OCI-LY7 (cell line): ENCODE data around the gene GGA1. TPM values are rescaled to one million over a fixed set of nuclear protein-coding genes. Genes with fewer than 3 reads are reported as not detected.

ENCODE experiments used
- BruUV-seq: library from RNA; stranded (reverse); fragments of 400-500 nt; replicated peaks from 2 replicates; lab custom pipeline; 2021; lab: Mats Ljungman, UMichigan
- CTCF ChIA-PET: fragments of 300-600 bp; sonication (Branson Sonifier 250); formaldehyde crosslinking; loops from one replicate; lab custom pipeline; 2022; ENCODE audit warnings: antibody characterized with exemption; ENCODE audit not compliant: unreplicated experiment; lab: Charles Lee
- POLR2A ChIA-PET: fragments of 300-600 bp; sonication (Branson Sonifier 250); formaldehyde crosslinking; loops from one replicate; lab custom pipeline; 2022; ENCODE audit warnings: antibody characterized with exemption; lab: Charles Lee
- DNase-seq: peaks from one replicate; pipeline ENCODE4 v3.0.0-alpha.2; 2015; ENCODE audit warnings: low spot score
- H2AFZ ChIP-seq: fragments of 200-600 bp; sonication (generic), shearing (Covaris generic); 2 replicates; pipeline ENCODE4 v1.6.1; 2014; ENCODE audit warnings: mild to moderate bottlenecking, antibody characterized with exemption, low read length, moderate library complexity
- H3K27ac ChIP-seq: fragments of 200-600 bp; sonication (generic); 2 replicates; pipeline ENCODE4 v1.5.1; 2014; ENCODE audit warnings: mixed run types, low read depth, mild to moderate bottlenecking, moderate library complexity, low read length, inconsistent platforms; ENCODE audit not compliant: poor library complexity, severe bottlenecking
- H3K36me3 ChIP-seq: fragments of 200-600 bp; sonication (generic); 2 replicates; pipeline ENCODE4 v1.6.1; 2014; ENCODE audit warnings: mild to moderate bottlenecking, antibody characterized with exemption, low read length, moderate library complexity, mixed read lengths; ENCODE audit not compliant: insufficient read depth
- H3K4me1 ChIP-seq: fragments of 200-600 bp; sonication (generic); 2 replicates; pipeline ENCODE4 v1.5.1; 2014; ENCODE audit warnings: mild to moderate bottlenecking, low read length; ENCODE audit not compliant: insufficient read depth, poor library complexity, severe bottlenecking
- H3K4me2 ChIP-seq: fragments of 200-600 bp; sonication (generic); 2 replicates; pipeline ENCODE4 v1.6.1; 2014; ENCODE audit warnings: mild to moderate bottlenecking, low read length
- H3K4me3 ChIP-seq: fragments of 200-600 bp; sonication (generic); 2 replicates; pipeline ENCODE4 v1.5.1; 2014; ENCODE audit warnings: mild to moderate bottlenecking, low read depth, low read length; ENCODE audit not compliant: poor library complexity, severe bottlenecking
- H3K79me2 ChIP-seq: fragments of 200-600 bp; sonication (generic); 2 replicates; pipeline ENCODE4 v1.6.1; 2016; ENCODE audit warnings: low read depth, mild to moderate bottlenecking, low read length, moderate library complexity, mixed read lengths; ENCODE audit not compliant: insufficient read depth
- H3K9me2 ChIP-seq: fragments of 200-600 bp; sonication (generic); 2 replicates; pipeline ENCODE4 v1.6.1; 2016; ENCODE audit warnings: mild to moderate bottlenecking, low read length, mixed read lengths; ENCODE audit not compliant: insufficient read depth
- H3K9me3 ChIP-seq: fragments of 200-600 bp; sonication (generic); 2 replicates; pipeline ENCODE4 v1.6.1; 2014; ENCODE audit warnings: mild to moderate bottlenecking, mixed run types, low read length, mixed read lengths
- H4K20me1 ChIP-seq: fragments of 200-600 bp; sonication (generic); 2 replicates; pipeline ENCODE4 v1.6.1; 2014; ENCODE audit warnings: mild to moderate bottlenecking, antibody characterized with exemption, low read length, moderate library complexity, mixed read lengths; ENCODE audit not compliant: insufficient read depth
- EZH2phosphoT487 ChIP-seq: fragments of 200-600 bp; sonication (generic); IDR thresholded peaks from 2 replicates; pipeline ENCODE4 v1.6.1; 2018; ENCODE audit warnings: low read depth, borderline replicate concordance, mild to moderate bottlenecking, mixed run types, antibody characterized with exemption, low read length, moderate library complexity, mixed read lengths
- intact Hi-C: fragments of 100-400 bp; cut with micrococcal nuclease; formaldehyde crosslinking; loops from one replicate; pipeline ENCODE4 v1.10.0; 2022; ENCODE audit not compliant: unreplicated experiment
- total RNA-seq, 2 experiments: library from RNA; depleted of rRNA in 1 of 2; stranded (reverse); fragments of >200 nt in 1 of 2; shearing (Covaris generic) in 1 of 2; gene quantifications; 2 replicates each; pipeline ENCODE4 v1.2.3, GENCODE V29; 2014 to 2022
- TF ChIP-seq, protein P1 (sequence below): fragments of 200-600 bp; sonication (generic); conservative IDR thresholded peaks from 2 replicates; pipeline ENCODE4 v1.5.1; 2014; ENCODE audit warnings: mild to moderate bottlenecking, antibody characterized with exemption, low read length, moderate library complexity, mixed read lengths

GGA1 gene
- total RNA-seq, 2 experiments from 2014 or later = 127 to 172 TPM

DNA sequence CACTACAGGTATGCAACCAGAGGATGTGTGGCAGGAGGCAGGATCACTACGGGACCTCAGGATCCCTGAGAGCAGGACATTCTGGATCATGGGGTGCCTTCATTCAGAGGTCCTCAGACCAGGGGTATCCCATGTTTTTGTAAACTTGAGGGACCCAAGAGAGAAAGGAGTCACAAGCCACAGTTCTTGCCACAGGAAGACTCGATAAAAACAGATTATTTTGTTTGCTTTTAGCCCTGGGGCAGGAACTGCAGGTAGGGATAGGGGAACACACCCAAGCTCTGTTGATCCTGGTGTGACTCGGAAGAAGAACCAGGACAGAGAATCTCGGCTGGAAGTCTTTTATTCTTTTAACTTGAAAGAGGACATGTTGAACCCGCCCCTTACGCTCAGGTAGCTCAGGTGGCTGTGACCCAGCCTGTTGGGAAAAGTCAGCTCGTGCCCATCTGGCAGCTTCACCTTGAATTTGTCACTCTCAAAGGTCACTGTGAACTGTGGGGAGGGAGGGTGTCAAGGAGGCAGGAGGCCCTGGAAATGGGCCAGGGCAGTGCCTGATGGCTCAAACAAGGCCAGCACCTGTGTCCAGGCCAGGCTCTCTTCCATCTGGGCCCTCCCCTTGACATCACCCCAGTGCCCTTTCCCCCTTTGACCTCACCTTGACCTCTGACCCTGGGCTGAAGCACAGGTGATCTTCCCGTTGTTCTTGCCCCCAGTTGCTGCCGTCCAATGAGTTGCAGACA lies 38.5 kb upstream of the GGA1 start:
- no peak for DNase-seq
- no peak overlapping the region for H3K4me2 ChIP-seq
- TF ChIP-seq EZH2phosphoT487 = no peak
- TF ChIP-seq, protein P1, sequence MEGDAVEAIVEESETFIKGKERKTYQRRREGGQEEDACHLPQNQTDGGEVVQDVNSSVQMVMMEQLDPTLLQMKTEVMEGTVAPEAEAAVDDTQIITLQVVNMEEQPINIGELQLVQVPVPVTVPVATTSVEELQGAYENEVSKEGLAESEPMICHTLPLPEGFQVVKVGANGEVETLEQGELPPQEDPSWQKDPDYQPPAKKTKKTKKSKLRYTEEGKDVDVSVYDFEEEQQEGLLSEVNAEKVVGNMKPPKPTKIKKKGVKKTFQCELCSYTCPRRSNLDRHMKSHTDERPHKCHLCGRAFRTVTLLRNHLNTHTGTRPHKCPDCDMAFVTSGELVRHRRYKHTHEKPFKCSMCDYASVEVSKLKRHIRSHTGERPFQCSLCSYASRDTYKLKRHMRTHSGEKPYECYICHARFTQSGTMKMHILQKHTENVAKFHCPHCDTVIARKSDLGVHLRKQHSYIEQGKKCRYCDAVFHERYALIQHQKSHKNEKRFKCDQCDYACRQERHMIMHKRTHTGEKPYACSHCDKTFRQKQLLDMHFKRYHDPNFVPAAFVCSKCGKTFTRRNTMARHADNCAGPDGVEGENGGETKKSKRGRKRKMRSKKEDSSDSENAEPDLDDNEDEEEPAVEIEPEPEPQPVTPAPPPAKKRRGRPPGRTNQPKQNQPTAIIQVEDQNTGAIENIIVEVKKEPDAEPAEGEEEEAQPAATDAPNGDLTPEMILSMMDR = no peak
- intact Hi-C loops = no loop called here
- H3K9me2 ChIP-seq = no peaks in the 10 kb centered on the region
- H3K4me1 ChIP-seq = peaks cover 4% of the 10 kb centered on the region
- H3K27ac ChIP-seq = no peak overlapping the region
- H3K4me3 ChIP-seq = no peak overlapping the region
- H3K79me2 ChIP-seq = no peaks in the 10 kb centered on the region
- no peaks in the 10 kb centered on the region for H3K36me3 ChIP-seq
- H2AFZ ChIP-seq = no peak overlapping the region
- CTCF ChIA-PET = interaction anchor here (0.7 to 1.7 kb wide), 2 partner anchors 22 to 87 kb away, joined by 3 to 5 read pairs; no protein-coding TSS in a partner anchor
- POLR2A ChIA-PET = interaction anchor here (0.8 kb wide), 1 partner anchor 10 kb away, joined by 3 read pairs; the partner anchor contains the start of gene LGALS2
- H4K20me1 ChIP-seq = no peaks in the 10 kb centered on the region
- H3K9me3 ChIP-seq = no peaks in the 10 kb centered on the region
- BruUV-seq = no TSS peak

DNA sequence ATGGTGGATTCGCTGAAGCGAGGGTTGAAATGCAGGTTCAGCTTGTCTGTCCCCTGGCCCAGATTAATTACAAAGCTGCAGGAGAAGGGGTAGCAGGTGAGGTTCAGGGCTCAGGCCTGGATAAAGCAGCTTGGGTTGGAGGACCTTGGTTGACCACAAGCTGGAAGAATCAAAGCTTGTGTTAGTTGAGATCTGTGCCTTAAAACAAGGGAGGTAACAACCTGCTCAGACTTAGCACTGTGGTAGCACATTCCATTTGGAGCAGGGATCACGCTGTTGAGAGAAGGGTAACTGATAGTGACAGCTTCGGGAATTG lies 38.0 kb upstream of the GGA1 start:
- H2AFZ ChIP-seq = no peak overlapping the region
- H3K4me2 ChIP-seq = no peak overlapping the region
- H3K9me3 ChIP-seq = no peaks in the 10 kb centered on the region
- H4K20me1 ChIP-seq = no peaks in the 10 kb centered on the region
- CTCF ChIA-PET = interaction anchor here (1.7 kb wide), 1 partner anchor 22 kb away, joined by 5 read pairs; no protein-coding TSS in a partner anchor
- intact Hi-C loops = no loop called here
- H3K9me2 ChIP-seq = no peaks in the 10 kb centered on the region
- H3K79me2 ChIP-seq = no peaks in the 10 kb centered on the region
- TF ChIP-seq, protein P1 = no peak
- no peak for TF ChIP-seq EZH2phosphoT487
- POLR2A ChIA-PET = interaction anchor here (0.6 to 0.8 kb wide), 2 partner anchors 10 to 224 kb away, joined by 3 read pairs; partner anchors contain the start of gene LGALS2
- peaks cover 4% of the 10 kb centered on the region for H3K4me1 ChIP-seq
- DNase-seq = no peak
- no peak overlapping the region for H3K27ac ChIP-seq
- no peak overlapping the region for H3K4me3 ChIP-seq
- no peaks in the 10 kb centered on the region for H3K36me3 ChIP-seq
- BruUV-seq = no TSS peak
